Stimulated activated CD4-positive, alpha-beta T cell treated with anti-CD3 and anti-CD28 coated beads, Interleukin-4, amount 100 ng/mL, for 4 hours (primary cell): ENCODE measurements around the gene KHDC4.
A peak's percentile ranks its signal among the peaks of the same experiment; 100 is the strongest.
"Not testable (repeated sequence)": the region's sequence is repeated elsewhere in the genome, so short reads cannot be mapped to it uniquely, and the experiment has no call there.

ENCODE experiments used
- DNase-seq, 2 experiments: peaks; one replicate each; pipeline ENCODE4 v3.0.0-alpha.2; 2020

The KHDC4 gene

DNA sequence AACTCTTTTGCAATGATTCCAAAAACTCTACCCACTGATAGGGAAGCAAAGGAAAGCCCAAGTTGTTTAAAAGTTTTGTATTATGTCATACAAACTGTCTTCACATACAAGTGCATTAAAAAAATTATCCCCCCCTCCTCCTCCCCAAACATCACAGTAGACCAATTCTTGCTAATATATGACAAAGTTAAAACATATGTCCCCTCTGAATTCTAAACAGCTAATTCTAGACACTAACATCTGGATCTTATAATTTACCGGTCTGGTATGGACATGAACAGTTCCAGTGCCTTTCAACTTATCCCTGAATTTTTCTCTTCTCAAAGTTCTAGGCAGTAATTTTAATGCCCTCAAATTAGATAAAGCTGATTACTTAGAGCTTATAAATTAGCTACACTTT lies 36.5 kb downstream of the KHDC4 start:
- DNase-seq: no peak

DNA sequence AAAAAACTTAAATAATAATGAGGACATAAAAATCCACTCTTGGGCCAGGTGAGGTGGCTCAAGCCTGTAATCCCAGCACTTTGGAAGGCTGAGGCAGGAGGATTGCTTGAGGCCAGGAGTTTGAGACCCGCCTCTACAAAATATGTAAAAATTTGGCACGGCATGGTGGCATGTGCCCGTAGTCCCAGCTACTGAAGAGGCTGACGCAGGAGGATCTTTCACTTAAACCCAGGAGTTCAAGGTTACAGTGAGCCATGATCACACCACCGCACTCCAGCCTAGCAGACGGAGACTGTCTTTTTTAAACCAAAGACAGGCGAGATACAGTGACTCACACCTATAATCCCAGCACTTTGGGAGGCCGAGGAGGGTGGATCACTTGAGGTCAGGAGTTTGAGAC lies 37.7 kb downstream of the KHDC4 start:
- DNase-seq: not testable (repeated sequence)

DNA sequence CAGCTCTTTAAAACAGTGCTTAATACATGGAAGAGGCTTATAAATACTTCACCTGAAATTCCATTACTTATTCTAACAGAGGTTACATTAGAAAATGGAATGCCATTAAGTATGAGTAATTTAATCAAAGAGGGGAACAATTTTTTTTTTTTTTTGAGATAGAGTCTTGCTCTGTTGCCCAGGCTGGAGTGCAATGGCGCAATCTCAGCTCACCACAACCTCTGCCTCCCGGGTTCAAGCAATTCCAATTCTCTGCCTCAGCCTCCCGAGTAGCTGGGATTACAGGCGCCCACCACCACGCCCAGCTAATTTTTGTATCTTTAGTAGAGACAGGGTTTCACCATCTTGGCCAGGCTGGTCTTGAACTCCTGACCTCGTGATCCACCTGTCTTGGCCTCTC lies 38.6 kb downstream of the KHDC4 start:
- not testable (repeated sequence) for DNase-seq

DNA sequence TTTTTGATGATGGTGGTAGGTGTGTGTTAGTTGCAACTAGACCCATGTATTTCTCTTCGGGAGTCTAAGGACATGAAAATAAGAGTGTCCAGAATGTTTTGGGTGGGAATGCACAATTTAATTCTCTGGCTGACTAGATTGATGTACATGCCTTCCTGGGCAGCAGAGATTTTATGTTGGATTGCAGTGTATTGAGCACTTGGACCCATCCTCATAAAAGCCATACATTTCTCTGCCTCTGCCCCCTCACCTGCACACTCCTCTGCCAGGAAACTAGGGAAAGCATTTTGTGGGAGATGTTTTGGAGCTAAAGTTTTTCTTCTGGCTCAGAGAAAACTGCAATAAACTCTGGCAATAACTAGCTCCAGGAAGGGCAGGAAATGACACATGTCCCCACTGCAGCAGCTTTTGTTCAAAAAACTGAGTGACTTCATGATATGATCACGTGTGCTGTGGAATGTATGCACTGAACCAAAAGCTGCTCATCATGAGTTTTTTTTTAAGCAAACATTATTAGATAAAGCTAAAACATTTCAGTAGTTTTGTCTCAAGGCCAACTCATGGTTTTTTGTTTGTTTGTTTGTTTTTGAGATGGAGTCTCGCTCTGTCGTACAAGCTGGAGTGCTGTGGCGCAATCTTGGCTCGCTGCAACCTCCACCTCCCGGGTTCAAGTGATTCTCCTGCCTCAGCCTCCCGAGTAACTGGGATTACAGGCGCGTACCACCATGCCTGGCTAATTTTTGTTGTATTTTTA lies 40.6 kb downstream of the KHDC4 start:
- peak in 1 of 2 experiments; percentile 12 for DNase-seq

DNA sequence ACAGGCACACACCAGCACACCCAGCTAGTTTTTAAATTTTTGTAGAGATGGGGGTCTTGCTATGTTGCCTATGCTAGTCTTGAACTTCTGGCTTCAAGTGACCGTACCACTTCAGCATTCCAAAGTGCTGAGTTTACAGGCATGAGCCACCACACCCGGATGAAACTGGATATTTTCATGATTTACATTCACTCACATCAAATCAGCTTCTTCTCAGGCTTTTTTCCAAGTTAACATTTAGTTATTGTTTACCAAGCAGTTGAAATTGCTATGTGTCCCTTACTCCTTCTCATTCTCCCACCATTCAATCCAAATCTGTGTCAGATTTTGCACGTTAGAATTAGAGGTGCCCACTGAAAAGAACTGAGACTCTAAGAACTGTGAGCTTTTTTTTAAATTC lies 41.4 kb downstream of the KHDC4 start:
- no peak for DNase-seq

DNA sequence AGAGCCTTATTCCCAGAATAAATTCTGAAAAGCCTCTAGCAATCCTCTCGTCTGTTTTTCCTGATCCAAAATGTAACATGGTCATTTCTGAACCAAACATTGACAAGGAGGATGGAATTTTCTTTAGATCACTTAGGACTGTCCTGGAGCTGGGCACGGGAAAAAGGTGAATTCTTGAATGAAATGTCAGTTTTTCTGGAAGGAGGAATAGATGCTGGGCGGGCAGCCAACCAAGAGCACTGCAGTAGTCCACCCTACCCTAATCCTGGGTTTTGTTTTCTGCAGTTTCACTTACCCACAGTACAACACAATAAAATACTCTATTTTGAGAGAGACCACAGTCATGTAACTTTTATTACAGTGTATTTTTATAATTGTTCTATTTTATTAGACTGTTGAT lies 44.0 kb downstream of the KHDC4 start:
- no peak for DNase-seq

DNA sequence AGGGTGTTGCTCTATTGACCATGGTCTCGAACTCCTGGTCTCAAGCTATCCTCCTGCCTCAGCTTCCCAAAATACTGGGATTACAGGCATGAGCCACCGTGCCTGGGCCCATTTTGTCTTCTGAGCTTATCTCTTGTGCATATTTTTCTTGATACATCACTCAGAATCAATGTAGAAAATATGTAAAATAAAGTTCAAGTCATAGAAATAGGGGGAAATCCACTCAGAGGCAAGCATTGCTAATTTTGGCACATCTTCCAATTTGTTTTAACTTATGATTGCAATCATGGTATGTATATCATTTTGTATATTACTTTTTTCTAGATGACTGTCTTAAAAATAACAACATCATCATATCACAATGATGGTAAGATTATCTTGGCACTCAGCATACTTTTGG lies 44.6 kb downstream of the KHDC4 start:
- DNase-seq: no peak

DNA sequence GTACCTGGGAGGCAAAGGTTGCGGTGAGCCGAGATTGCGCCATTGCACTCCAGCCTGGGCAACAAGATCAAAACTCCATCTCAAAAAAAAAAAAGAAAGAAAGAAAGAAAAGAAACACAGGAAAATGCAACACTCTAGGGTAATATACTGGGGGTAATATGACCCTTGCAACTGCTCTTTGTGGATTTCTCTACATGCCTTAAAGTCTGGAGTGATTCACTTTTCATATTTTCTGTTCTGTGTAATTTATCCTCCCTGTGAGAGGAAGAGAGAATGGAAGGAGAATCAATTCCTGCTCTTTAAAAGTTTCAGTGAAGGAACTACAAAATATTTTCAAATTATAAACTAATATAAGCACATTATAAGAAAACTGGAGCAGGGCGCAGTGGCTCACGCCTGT lies 45.7 kb downstream of the KHDC4 start:
- no peak for DNase-seq

DNA sequence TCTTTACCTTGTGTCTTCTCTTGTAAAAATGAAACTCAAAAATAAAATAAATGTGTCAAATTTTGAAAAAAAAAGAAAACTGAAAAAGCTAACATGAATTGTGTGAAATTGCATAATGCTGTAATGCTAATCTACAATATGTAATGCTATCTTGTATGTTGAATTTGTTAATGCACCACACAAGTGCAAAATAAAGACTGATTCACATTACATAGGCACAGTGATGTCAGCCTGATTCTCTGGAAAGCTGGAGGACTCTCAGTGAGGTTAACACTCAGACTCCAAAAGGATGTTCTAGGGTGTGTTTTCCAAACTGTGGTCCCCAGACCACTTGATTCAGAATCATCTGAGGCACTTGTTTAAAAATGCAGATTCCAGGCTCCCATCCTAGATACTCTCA lies 49.2 kb downstream of the KHDC4 start:
- no peak for DNase-seq

DNA sequence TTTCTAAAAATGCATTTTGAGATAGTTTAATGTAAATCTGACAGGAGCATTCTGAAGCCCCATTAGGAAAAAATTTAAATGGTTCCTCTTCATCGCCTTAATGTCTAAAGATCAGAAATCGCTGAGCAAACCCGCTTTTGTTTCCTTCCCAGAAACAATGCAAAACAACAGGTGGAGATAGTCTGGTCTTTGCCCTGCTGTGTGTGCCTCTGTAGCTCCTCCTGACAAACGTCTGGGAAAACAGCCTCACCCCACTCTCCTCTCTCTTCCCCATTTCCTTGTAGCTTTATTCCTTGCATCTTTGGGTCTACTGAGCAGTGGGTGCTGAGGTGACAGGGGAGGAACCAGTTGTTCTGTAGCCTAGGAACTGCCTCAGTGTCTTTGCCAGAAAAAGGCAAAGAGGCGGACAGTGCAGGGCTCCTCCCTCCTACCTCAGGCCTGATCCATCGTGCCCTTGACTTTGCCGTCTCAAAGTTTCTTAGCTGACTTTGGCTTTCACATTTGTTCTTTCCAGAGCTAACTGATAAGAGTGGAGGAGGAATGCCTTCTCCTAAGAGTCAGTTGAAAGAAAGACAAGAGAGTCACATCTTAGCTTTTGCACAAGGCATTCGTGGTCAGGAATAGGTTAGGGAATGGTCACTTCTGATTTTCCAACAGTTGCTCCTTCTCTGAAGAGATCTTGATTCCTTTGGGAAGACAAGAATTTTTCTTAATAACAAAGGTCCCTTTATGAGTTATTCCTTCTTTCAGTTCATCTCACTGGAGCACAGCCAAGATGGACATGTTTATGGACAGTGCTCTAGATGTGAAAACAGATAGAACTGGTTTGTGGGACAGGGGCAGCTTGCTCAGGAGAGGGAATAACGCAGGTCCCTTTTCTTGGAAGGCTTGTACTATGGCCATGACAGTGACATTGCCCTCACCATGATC lies 49.9 kb downstream of the KHDC4 start:
- DNase-seq: no peak

DNA sequence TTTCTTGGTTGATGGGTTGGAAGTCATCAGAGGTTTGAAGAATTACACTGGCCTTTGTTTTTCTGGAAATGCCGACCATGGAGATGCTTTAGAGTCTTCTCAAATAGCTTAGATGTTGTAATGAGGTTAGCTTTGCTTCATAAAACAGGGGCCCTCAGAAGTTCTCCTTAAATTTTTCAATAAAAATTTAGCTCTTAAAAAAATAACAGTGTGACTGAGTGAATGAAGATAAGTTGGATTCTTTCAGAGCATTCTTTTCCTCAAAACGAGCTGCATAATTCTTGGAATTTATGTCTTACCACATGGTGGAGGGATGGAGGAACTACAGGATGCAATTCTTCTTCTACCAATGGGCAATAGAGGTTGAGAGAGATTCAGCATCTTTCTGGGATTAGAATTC lies 51.4 kb downstream of the KHDC4 start:
- no peak for DNase-seq

DNA sequence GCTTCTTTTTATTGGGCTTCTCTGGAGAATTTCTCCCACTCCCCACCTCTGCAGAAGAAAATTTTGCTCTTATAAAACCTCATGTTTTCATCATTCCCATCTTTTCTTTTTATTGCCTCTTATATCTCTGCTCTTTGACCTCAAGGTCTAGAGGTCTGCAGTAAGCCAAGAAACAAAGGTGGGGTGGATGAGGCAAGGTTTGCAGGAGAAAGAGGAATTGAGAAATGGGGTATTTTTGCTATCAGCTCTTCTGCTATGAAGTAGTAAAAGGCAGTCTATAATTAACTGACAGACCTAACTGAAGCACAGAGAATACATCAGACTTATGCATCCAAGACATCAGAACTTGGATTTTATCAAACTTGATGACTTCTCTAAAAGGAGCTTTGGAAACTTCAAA lies 52.0 kb downstream of the KHDC4 start:
- DNase-seq: no peak

DNA sequence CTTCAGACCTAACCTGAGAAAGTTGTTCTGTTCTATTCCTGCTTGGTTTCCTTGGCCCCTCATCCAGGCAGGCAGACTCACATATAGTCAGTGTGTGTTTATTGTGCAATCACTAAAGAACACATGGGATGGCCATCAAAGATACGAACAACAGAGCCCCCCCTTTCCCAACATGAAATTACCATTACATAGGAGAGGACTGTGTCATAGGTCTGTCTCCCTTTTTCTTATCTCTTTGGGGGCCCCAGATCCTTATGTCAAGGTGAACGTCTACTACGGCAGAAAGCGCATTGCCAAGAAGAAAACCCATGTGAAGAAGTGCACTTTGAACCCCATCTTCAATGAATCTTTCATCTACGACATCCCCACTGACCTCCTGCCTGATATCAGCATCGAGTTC lies 53.3 kb downstream of the KHDC4 start:
- DNase-seq: no peak

DNA sequence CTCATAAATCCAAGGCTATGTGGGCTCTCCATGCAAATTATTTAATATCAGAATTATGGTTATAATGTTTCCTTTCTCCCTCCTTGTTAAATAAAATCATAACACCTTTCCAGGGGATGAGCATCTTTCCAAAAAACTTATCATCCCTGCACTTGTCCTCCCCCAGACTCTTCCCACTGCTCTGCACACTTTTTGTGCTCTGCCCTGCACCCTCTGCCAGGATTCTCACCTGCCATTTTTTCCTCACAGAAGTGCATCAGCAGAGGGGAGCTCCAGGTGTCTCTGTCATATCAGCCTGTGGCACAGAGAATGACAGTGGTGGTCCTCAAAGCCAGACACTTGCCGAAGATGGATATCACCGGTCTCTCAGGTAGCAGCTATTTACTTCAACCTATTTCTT lies 54.0 kb downstream of the KHDC4 start:
- no peak for DNase-seq

DNA sequence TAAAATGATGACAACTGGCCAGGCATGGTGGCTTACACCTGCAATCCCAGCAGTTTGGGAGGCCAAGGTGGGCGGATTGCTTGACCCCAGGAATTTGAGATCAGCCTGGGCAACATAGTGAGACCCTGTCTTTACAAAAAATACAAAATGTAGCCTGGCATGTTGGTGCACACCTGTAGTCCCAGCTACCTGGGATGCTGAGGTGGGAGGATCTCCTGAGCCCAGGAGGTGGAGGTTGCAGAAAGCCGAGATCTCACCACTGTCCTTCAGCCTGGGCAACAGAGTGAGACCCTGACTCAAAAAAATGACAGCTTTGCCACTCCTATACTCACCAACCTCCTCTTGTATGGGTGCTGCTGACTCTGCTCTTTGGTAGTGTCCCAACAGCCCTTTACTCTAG lies 56.3 kb downstream of the KHDC4 start:
- DNase-seq: no peak

DNA sequence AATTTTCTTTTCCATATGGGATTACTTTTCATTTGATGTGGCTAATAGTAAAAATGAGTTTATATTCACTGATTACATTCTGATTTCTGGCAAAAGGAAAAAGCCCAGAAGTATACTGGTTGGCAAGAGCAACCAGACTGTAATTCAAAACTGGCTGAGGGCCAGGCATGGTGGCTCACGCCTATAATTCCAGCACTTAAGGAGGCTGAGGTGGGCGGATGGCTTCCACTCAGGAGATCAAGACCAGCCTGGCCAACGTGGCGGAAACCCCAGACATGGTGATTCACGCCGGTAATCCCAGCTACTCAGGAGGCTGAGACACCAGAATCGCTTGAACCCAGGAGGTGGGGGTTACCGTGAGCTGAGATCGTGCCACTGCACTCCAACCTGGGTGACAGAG lies 60.4 kb downstream of the KHDC4 start:
- no peak for DNase-seq

DNA sequence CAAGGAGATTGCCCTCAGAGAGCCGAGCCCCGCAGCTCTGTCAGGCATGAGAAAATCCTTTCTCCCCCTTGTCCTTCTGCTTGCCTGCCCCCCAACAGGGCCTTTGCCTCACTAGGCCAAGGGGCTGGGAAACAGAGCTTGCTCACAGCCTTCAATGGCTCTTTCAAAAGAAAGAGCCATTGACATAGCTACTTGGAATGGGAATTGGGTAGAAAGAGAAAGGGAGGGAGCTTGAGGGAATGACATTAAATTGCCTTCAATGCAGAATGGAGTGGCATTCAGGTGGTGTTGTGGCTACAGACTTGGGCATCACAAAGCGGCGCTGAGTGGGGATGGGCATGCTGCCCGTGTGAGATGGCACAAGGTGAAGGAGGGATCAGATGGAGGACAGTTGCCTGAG lies 61.7 kb downstream of the KHDC4 start:
- no peak for DNase-seq

DNA sequence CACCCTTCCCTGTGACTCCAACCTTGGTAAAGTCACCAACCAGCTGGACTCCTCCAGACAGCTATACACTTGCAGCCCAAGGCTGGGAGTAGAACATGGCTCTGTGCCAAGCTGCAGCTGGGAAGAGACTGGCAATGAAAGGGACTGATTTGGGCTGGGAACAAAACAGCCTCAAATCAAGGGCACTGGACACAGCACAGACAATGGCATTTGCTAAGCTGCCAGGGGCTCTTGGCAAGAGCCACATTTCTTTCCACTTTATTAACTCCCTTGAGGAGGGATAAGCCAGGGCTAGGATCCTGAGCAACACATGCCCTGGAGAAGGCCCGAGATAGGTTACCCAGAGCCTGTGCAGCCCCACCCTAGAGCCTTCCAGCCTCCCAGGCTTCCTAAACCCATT lies 62.8 kb downstream of the KHDC4 start:
- no peak for DNase-seq

DNA sequence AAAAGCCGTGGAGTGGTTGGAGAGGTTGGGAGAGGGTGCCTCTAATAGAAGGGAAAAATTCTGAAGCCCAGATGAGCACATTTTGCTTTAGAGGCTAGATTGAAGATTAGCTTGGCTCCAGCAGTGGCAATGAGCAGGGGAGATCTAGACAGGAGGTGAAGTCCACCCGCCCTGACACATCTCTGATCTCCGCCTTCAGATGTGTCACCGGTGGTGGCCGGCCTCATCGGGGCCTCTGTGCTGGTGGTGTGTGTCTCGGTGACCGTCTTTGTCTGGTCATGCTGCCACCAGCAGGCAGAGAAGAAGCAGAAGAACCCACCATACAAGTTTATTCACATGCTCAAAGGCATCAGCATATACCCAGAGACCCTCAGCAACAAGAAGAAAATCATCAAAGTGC lies 66.4 kb downstream of the KHDC4 start:
- DNase-seq: no peak

DNA sequence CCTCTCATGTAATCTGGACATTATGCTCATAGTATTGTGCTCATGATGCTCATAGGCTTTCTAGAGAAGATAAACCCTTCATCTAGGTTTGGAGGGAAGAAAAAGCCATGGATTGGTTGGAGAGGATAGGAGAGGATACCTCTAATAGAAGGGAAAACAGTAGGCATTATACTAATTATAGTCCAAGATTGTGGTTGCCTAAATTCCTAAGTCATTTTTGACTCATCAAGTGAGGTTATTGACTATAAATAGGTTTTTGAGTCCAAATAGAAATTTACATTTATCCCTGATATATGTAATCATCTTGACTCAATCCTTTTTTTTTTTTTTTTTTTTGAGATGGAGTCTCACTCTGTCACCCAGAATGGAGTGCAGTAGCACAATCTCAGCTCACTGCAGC lies 69.8 kb downstream of the KHDC4 start:
- no peak for DNase-seq
